ENCODE results near the gene XRCC1.

GRCh38 chr19:43624933-43625332 lies 49.6 kb upstream of the XRCC1 start:
- TF ChIP-seq EP300 (IDR thresholded peaks at IDR 0.05) (no peak), CTCF (IDR thresholded peaks at IDR 0.05) (no peak), POLR2A (IDR thresholded peaks at IDR 0.05) (no peak)
